ENCODE data around the gene ZFAND2A.
"Not testable (repeated sequence)": the region's sequence is repeated elsewhere in the genome, so short reads cannot be mapped to it uniquely, and the experiment has no call there.

ZFAND2A gene

DNA sequence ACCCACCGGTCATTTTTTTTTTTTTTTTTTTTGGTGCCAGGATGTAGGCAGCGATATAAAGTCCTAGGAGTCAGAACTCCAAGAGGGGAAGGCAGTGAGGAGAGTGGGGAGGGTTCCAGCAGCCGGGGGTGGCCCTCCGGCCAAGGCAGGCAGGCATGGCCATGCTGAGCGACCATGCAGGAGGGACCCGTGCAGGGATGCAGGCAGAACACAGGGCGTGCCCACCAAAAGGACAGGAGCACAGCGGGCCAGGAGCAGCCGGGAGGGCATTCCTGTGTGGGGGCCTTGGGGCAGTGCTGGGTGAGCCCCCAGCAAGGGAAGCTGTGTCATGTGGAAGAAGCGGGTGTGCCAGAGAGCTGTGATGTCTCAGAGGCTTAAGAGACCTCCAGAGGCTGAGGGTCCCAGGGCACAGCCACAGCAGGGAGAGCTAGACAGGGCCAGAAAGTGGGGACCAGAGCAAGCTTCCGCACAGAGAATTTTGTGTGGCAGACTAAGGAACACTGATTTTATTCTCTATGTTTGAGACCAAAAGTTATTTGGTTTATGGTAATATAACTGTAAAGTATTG lies 5.7 kb downstream of the ZFAND2A start:
- Histone ChIP-seq H3K4me3 (ENCODE audit: low read length) (no peak overlapping the region), H3K4me1 (ENCODE audit: control insufficient read depth, insufficient read depth, low read length) (peaks cover 7% of the 10 kb centered on the region), H3K27ac (ENCODE audit: low read depth, low read length) (no peak overlapping the region), H3K36me3 (ENCODE audit: control insufficient read depth, insufficient read depth, low read length) (peaks cover 19% of the 10 kb centered on the region), H3K27me3 (ENCODE audit: control insufficient read depth, insufficient read depth, low read length) (no peaks in the 10 kb centered on the region), H3K9ac (ENCODE audit: low read length) (no peak overlapping the region)

- Histone ChIP-seq H3K36me3 (ENCODE audit: control insufficient read depth, insufficient read depth, low read length) (peaks cover 19% of the 10 kb centered on the region), H3K27me3 (ENCODE audit: control insufficient read depth, insufficient read depth, low read length) (no peaks in the 10 kb centered on the region), H3K4me1 (ENCODE audit: control insufficient read depth, insufficient read depth, low read length) (no peaks in the 10 kb centered on the region), H3K27ac (ENCODE audit: low read depth, low read length) (no peak overlapping the region), H3K9ac (ENCODE audit: low read length) (no peak overlapping the region), H3K4me3 (ENCODE audit: low read length) (no peak overlapping the region)
These were observed 7.5 kb downstream of the ZFAND2A start for GRCh38 chr7:1152492-1152891.

GRCh38 chr7:1151653-1152425 lies 8.2 kb downstream of the ZFAND2A start:
- H3K9ac ChIP-seq (ENCODE audit: low read length): no peak overlapping the region
- H3K27me3 ChIP-seq (ENCODE audit: control insufficient read depth, insufficient read depth, low read length): no peaks in the 10 kb centered on the region
- peaks cover 19% of the 10 kb centered on the region for H3K36me3 ChIP-seq (ENCODE audit: control insufficient read depth, insufficient read depth, low read length)
- H3K4me3 ChIP-seq (ENCODE audit: low read length): no peak overlapping the region
- no peak overlapping the region for H3K27ac ChIP-seq (ENCODE audit: low read depth, low read length)
- no peaks in the 10 kb centered on the region for H3K4me1 ChIP-seq (ENCODE audit: control insufficient read depth, insufficient read depth, low read length)

DNA sequence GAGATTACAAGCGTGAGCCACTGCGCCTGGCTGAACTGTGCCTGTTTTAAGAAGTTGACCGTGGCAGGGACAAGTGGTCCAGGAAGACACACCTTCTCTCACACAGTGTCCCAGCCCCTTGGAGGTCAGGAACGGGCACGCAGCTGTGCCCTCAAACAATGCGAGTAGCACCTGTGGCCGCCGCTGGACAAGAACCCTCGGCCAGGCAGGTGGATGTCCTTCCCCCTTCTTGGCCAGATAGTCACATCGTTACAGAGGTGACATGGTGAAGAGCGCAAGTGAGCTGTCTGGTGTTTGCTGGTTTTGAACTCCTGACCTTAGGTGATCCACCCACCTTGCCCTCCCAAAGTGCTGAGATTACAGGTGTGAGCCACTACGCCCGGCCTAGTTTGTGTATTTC lies 8.8 kb downstream of the ZFAND2A start:
- no peak overlapping the region for H3K9ac ChIP-seq (ENCODE audit: low read length)
- no peak overlapping the region for H3K4me3 ChIP-seq (ENCODE audit: low read length)
- no peaks in the 10 kb centered on the region for H3K4me1 ChIP-seq (ENCODE audit: control insufficient read depth, insufficient read depth, low read length)
- H3K27me3 ChIP-seq (ENCODE audit: control insufficient read depth, insufficient read depth, low read length): no peaks in the 10 kb centered on the region
- H3K27ac ChIP-seq (ENCODE audit: low read depth, low read length): no peak overlapping the region
- H3K36me3 ChIP-seq (ENCODE audit: control insufficient read depth, insufficient read depth, low read length): peaks cover 19% of the 10 kb centered on the region

GRCh38 chr7:1150400-1151002 lies 9.5 kb downstream of the ZFAND2A start:
- no peak overlapping the region for H3K9ac ChIP-seq (ENCODE audit: low read length)
- H3K27me3 ChIP-seq (ENCODE audit: control insufficient read depth, insufficient read depth, low read length): no peaks in the 10 kb centered on the region
- H3K36me3 ChIP-seq (ENCODE audit: control insufficient read depth, insufficient read depth, low read length): peaks cover 19% of the 10 kb centered on the region
- H3K4me1 ChIP-seq (ENCODE audit: control insufficient read depth, insufficient read depth, low read length): no peaks in the 10 kb centered on the region
- no peak overlapping the region for H3K4me3 ChIP-seq (ENCODE audit: low read length)
- no peak overlapping the region for H3K27ac ChIP-seq (ENCODE audit: low read depth, low read length)

- Histone ChIP-seq H3K4me1 (ENCODE audit: control insufficient read depth, insufficient read depth, low read length) (no peaks in the 10 kb centered on the region), H3K9ac (ENCODE audit: low read length) (no peak overlapping the region), H3K27ac (ENCODE audit: low read depth, low read length) (no peak overlapping the region), H3K36me3 (ENCODE audit: control insufficient read depth, insufficient read depth, low read length) (peaks cover 16% of the 10 kb centered on the region), H3K4me3 (ENCODE audit: low read length) (no peak overlapping the region), H3K27me3 (ENCODE audit: control insufficient read depth, insufficient read depth, low read length) (no peaks in the 10 kb centered on the region)
These were observed 10.6 kb downstream of the ZFAND2A start for GRCh38 chr7:1149351-1149794.

DNA sequence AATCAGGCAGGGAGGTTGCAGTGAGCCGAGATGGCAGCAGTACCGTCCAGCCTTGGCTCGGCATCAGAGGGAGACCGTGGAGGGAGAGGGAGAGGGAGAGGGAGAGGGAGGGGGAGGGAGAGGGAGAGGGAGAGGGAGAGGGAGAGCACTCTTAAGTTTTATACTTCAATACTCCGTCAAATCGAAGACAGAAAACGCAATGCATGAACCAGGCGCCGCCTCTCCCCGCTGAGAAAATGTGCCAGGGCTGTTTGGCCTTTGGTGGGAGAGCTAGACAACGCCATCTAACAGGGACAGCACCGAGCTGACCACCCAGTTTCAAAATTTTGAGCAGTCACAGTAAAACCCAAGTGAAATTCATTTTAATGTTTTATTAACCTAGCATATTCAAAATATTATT lies 12.1 kb downstream of the ZFAND2A start:
- peaks cover 14% of the 10 kb centered on the region for H3K36me3 ChIP-seq (ENCODE audit: control insufficient read depth, insufficient read depth, low read length)
- not testable (repeated sequence) for H3K4me3 ChIP-seq (ENCODE audit: low read length); H3K9ac ChIP-seq (ENCODE audit: low read length); H3K4me1 ChIP-seq (ENCODE audit: control insufficient read depth, insufficient read depth, low read length); H3K27me3 ChIP-seq (ENCODE audit: control insufficient read depth, insufficient read depth, low read length); H3K27ac ChIP-seq (ENCODE audit: low read depth, low read length)

- no peak overlapping the region for H3K4me3 ChIP-seq (ENCODE audit: low read length)
- H3K36me3 ChIP-seq (ENCODE audit: control insufficient read depth, insufficient read depth, low read length): no peaks in the 10 kb centered on the region
- no peaks in the 10 kb centered on the region for H3K27me3 ChIP-seq (ENCODE audit: control insufficient read depth, insufficient read depth, low read length)
- H3K27ac ChIP-seq (ENCODE audit: low read depth, low read length): no peak overlapping the region
- no peak overlapping the region for H3K9ac ChIP-seq (ENCODE audit: low read length)
- H3K4me1 ChIP-seq (ENCODE audit: control insufficient read depth, insufficient read depth, low read length): no peaks in the 10 kb centered on the region
These were observed 15.7 kb downstream of the ZFAND2A start for GRCh38 chr7:1144269-1144771.

GRCh38 chr7:1143031-1143430 lies 17.0 kb downstream of the ZFAND2A start:
- not testable (repeated sequence) for H3K4me3 ChIP-seq (ENCODE audit: low read length); H3K9ac ChIP-seq (ENCODE audit: low read length); H3K36me3 ChIP-seq (ENCODE audit: control insufficient read depth, insufficient read depth, low read length); H3K4me1 ChIP-seq (ENCODE audit: control insufficient read depth, insufficient read depth, low read length); H3K27ac ChIP-seq (ENCODE audit: low read depth, low read length); H3K27me3 ChIP-seq (ENCODE audit: control insufficient read depth, insufficient read depth, low read length)

GRCh38 chr7:1142051-1142635 lies 17.9 kb downstream of the ZFAND2A start:
- Histone ChIP-seq H3K9ac (ENCODE audit: low read length) (no peak overlapping the region), H3K27ac (ENCODE audit: low read depth, low read length) (no peak overlapping the region), H3K4me3 (ENCODE audit: low read length) (no peak overlapping the region), H3K27me3 (ENCODE audit: control insufficient read depth, insufficient read depth, low read length) (no peaks in the 10 kb centered on the region), H3K36me3 (ENCODE audit: control insufficient read depth, insufficient read depth, low read length) (no peaks in the 10 kb centered on the region), H3K4me1 (ENCODE audit: control insufficient read depth, insufficient read depth, low read length) (no peaks in the 10 kb centered on the region)

- no peak overlapping the region for H3K4me3 ChIP-seq (ENCODE audit: low read length)
- no peak overlapping the region for H3K9ac ChIP-seq (ENCODE audit: low read length)
- no peaks in the 10 kb centered on the region for H3K27me3 ChIP-seq (ENCODE audit: control insufficient read depth, insufficient read depth, low read length)
- no peaks in the 10 kb centered on the region for H3K4me1 ChIP-seq (ENCODE audit: control insufficient read depth, insufficient read depth, low read length)
- no peak overlapping the region for H3K27ac ChIP-seq (ENCODE audit: low read depth, low read length)
- H3K36me3 ChIP-seq (ENCODE audit: control insufficient read depth, insufficient read depth, low read length): no peaks in the 10 kb centered on the region
These were observed 18.3 kb downstream of the ZFAND2A start for GRCh38 chr7:1141651-1142050.

- Histone ChIP-seq H3K9ac (ENCODE audit: low read length) (no peak overlapping the region), H3K4me3 (ENCODE audit: low read length) (no peak overlapping the region), H3K27me3 (ENCODE audit: control insufficient read depth, insufficient read depth, low read length) (no peaks in the 10 kb centered on the region), H3K36me3 (ENCODE audit: control insufficient read depth, insufficient read depth, low read length) (no peaks in the 10 kb centered on the region), H3K27ac (ENCODE audit: low read depth, low read length) (no peak overlapping the region), H3K4me1 (ENCODE audit: control insufficient read depth, insufficient read depth, low read length) (no peaks in the 10 kb centered on the region)
These were observed 19.4 kb downstream of the ZFAND2A start for GRCh38 chr7:1140476-1141104.

All from rectal smooth muscle tissue (tissue), 1 donor.